Erythroblast (primary cell): ENCODE results near the gene CCDC134.

Source experiments
- GATA1 ChIP-seq: IDR thresholded peaks from 2 replicates; pipeline ENCODE4 v1.6.1; 2011; ENCODE audit warnings: low read depth, mild to moderate bottlenecking, control low read depth, low read length, moderate library complexity
- POLR2A ChIP-seq: IDR thresholded peaks from 2 replicates; pipeline ENCODE4 v1.6.1; 2011; ENCODE audit warnings: mild to moderate bottlenecking, low read length

- no peak for TF ChIP-seq POLR2A
- TF ChIP-seq GATA1, result no peak
Measured at GRCh38 chr22:41782751-41783150, 17.7 kb upstream of the CCDC134 start.
